GM12878 (cell line): ENCODE measurements around the gene TAPBP. TPM values are rescaled to one million over a fixed set of nuclear protein-coding genes. Genes with fewer than 3 reads are reported as not detected.

Experiments
- ATAC-seq: fragments of 200-7000 bp; cut with Tn5 transposase; 3 replicates; pipeline ENCODE4 v1.9.1; 2020; ENCODE audit warnings: mild to moderate bottlenecking, moderate library complexity
- BruUV-seq: library from RNA; stranded (reverse); fragments of 400-500 nt; replicated peaks from 2 replicates; lab custom pipeline; 2021; lab: Mats Ljungman, UMichigan
- CTCF ChIA-PET: fragments of 300-600 bp; sonication (Branson Sonifier 250); formaldehyde crosslinking; extraction: SDS; loops from one replicate; lab custom pipeline; 2021; ENCODE audit warnings: inconsistent platforms; lab: Yijun Ruan, JAX
- POLR2A ChIA-PET: fragments of 350-600 bp; formaldehyde crosslinking; extraction: SDS; loops from one replicate; lab custom pipeline; 2021; ENCODE audit warnings: inconsistent platforms; lab: Charles Lee
- RAD21 ChIA-PET: fragments of 300-600 bp; sonication (Branson Sonifier 250); formaldehyde crosslinking; loops from one replicate; lab custom pipeline; 2023; ENCODE audit warnings: antibody characterized with exemption; ENCODE audit not compliant: unreplicated experiment; lab: Charles Lee
- SMC1A ChIA-PET: fragments of 300-600 bp; sonication (Branson Sonifier 250); formaldehyde crosslinking; loops from one replicate; lab custom pipeline; 2023; ENCODE audit not compliant: unreplicated experiment, uncharacterized antibody; lab: Charles Lee
- DNase-seq: peaks from one replicate; pipeline ENCODE4 v3.0.0-alpha.2; 2011; ENCODE audit warnings: low read depth, low spot score
- FAIRE-seq: peaks from 3 replicates; lab custom pipeline; 2011; peaks lifted over from hg19 to GRCh38; lab: Jason Lieb, UNC
- H2AFZ ChIP-seq: 2 replicates; pipeline ENCODE4 v1.6.0; 2011; ENCODE audit warnings: low read depth, low read length, control low read depth; ENCODE audit not compliant: control insufficient read depth
- H3K27ac ChIP-seq: 2 replicates; pipeline ENCODE4 v1.5.1; 2011; ENCODE audit warnings: control low read depth; ENCODE audit not compliant: control insufficient read depth, insufficient read depth
- H3K27me3 ChIP-seq, 2 experiments: replicated peaks in 1 of 2; 2 replicates each; pipeline versions ENCODE4 v1.6.0 to v1.6.1; 2011; ENCODE audit warnings: low read length in 1 of 2; ENCODE audit not compliant: control insufficient read depth in 2 of 2, insufficient read depth in 2 of 2
- H3K36me3 ChIP-seq, 2 experiments: 2 replicates each; pipeline ENCODE4 v1.5.1; 2011; ENCODE audit warnings: low read length in 1 of 2; ENCODE audit not compliant: control insufficient read depth in 2 of 2, insufficient read depth in 2 of 2
- H3K4me1 ChIP-seq: 2 replicates; pipeline ENCODE4 v1.6.1; 2011; ENCODE audit warnings: mild to moderate bottlenecking, low read length, moderate library complexity, mixed read lengths; ENCODE audit not compliant: control insufficient read depth, insufficient read depth
- H3K4me2 ChIP-seq: 2 replicates; pipeline ENCODE4 v1.6.0; 2011; ENCODE audit warnings: control low read depth; ENCODE audit not compliant: control insufficient read depth, insufficient read depth
- H3K4me3 ChIP-seq: fragments of 200-600 bp; sonication (generic); 2 replicates; pipeline ENCODE4 v1.5.1; 2016
- H3K79me2 ChIP-seq: 2 replicates; pipeline ENCODE4 v1.6.0; 2011; ENCODE audit warnings: low read length; ENCODE audit not compliant: control insufficient read depth, insufficient read depth
- H3K9ac ChIP-seq: 2 replicates; pipeline ENCODE4 v1.8.0; 2011; ENCODE audit warnings: low read length, control low read depth, mixed read lengths; ENCODE audit not compliant: control insufficient read depth, insufficient read depth
- H3K9me3 ChIP-seq: replicated peaks from 3 replicates; pipeline ENCODE4 v1.5.1; 2011; ENCODE audit warnings: mild to moderate bottlenecking, low read length; ENCODE audit not compliant: control insufficient read depth, insufficient read depth
- H4K20me1 ChIP-seq: 2 replicates; pipeline ENCODE4 v1.6.0; 2011; ENCODE audit not compliant: control insufficient read depth, insufficient read depth
- EED ChIP-seq: sonication (generic); IDR thresholded peaks from 2 replicates; pipeline ENCODE4 v1.6.1; 2016; ENCODE audit warnings: antibody characterized with exemption, low read depth
- HDAC6 ChIP-seq: fragments of 200-600 bp; sonication (generic); IDR thresholded peaks from one replicate; pipeline ENCODE4 v1.8.0; 2017; ENCODE audit warnings: antibody characterized with exemption; ENCODE audit not compliant: unreplicated experiment
- JUND ChIP-seq: IDR thresholded peaks from 2 replicates; pipeline ENCODE4 v1.6.1; 2012; ENCODE audit warnings: low read depth, mild to moderate bottlenecking, low read length, improper control_type of control experiment, moderate library complexity
- RBBP5 ChIP-seq: fragments of 200-600 bp; sonication (generic); conservative IDR thresholded peaks from 2 replicates; pipeline ENCODE4 v1.6.1; 2016
- RUNX3 ChIP-seq: IDR thresholded peaks from 2 replicates; pipeline ENCODE4 v1.6.1; 2012; ENCODE audit warnings: low read length, inconsistent platforms
- SMC3 ChIP-seq: IDR thresholded peaks from 2 replicates; pipeline ENCODE4 v1.6.1; 2011; ENCODE audit warnings: low read length, improper control_type of control experiment, borderline replicate concordance
- SREBF2 ChIP-seq: IDR thresholded peaks from 2 replicates; pipeline ENCODE4 v1.6.1; 2012; ENCODE audit warnings: mild to moderate bottlenecking, low read length
- TAF1 ChIP-seq: IDR thresholded peaks from 2 replicates; pipeline ENCODE4 v1.6.1; 2011; ENCODE audit warnings: mild to moderate bottlenecking, low read depth, low read length, borderline replicate concordance
- ZBED1 ChIP-seq: IDR thresholded peaks from 2 replicates; pipeline ENCODE4 v1.6.1; 2016; ENCODE audit warnings: borderline replicate concordance
- WGBS: methylation state at CpG from one replicate; pipeline ENCODE4 v1.1.6; 2016; ENCODE audit warnings: low lambda C conversion rate; ENCODE audit not compliant: insufficient replicate concordance, insufficient coverage; ENCODE audit errors: missing lambda C conversion rate; 5-methylcytosine and 5-hydroxymethylcytosine counted together
- in situ Hi-C: fragments of 300-500 bp; cut with MboI; formaldehyde crosslinking; loops from 9 replicates; pipeline ENCODE4 v1.14.3; 2018; ENCODE audit warnings: mixed read lengths
- intact Hi-C: fragments of 100-400 bp; cut with micrococcal nuclease; formaldehyde crosslinking; loops from one replicate; pipeline ENCODE4 v1.14.2; 2022; ENCODE audit not compliant: unreplicated experiment
- polyA plus RNA-seq, 11 experiments: library from polyadenylated mRNA; depleted of rRNA in 4 of 11; unstranded in 6 of 11; stranded (reverse) in 5 of 11; fragments of >200 nt; fragmentation: Nextera tagmentation in 4 of 11; fragmentation: Illumina TruSeq in 1 of 11; extraction: Ambion mirVana in 4 of 11; extraction: Trizol in 1 of 11; gene quantifications; 1 replicate in 1 of 11; 2 replicates in 10 of 11; pipeline versions ENCODE4 v1.2.1 to v1.2.3, GENCODE V29; 2011 to 2016; ENCODE audit warnings: inconsistent platforms in 2 of 11, missing spikeins in 2 of 11, low read depth in 1 of 11
- total RNA-seq, 4 experiments: library from RNA; depleted of rRNA in 3 of 4; stranded (reverse); fragments of >200 nt in 3 of 4; fragmentation: Illumina TruSeq in 1 of 4; extraction: Trizol in 1 of 4; gene quantifications; 2 replicates each; pipeline versions ENCODE4 v1.2.1 to v1.2.3, GENCODE V29; 2013 to 2021

TAPBP gene
- total and polyA plus RNA-seq, 10 of the 15 experiments (the other 5 are each of a cell fraction or from before 2014, with no cell fraction given): 14.6 to 210 (median 78.1) TPM

DNA sequence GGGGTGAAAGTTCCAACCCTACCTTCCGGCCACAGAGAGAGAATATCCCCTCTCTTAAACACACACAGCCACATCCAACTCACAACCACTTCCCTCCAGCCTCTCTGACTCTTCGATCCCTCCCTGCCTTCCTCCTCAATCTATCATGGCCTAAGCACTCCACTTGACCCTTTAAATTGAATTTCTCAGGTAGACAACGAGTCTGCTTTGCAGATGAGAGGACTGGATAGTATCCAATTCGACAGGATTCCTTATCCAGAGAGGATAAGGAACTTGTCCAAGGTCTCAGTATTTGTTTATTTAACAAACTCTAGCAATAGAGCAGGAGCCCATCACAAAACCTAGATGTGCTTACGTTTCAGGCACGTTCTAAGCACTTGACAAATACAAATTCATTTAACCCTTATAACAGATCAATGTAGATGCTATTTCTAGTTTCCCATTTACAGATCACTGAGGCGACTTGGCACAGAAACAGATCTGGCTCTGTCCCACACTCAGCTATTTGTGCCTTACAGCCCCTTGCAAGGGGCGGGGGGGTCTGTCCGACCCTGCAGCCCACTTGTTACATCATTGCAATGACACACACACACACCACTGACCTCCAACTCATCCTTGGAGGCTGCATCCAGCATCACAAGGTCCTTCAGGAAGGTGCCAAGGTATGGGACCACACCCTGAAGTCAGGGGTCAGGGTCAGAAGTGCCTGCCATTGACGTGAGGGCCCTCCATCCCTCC is 19.6 kb downstream of the TAPBP start:
- ChIA-PET RAD21 (no interaction called here), POLR2A (no interaction called here), CTCF (no interaction called here)
- FAIRE-seq (no peak), ATAC-seq (no peak), DNase-seq (no peak)
- BruUV-seq: no TSS peak
- no peak overlapping the region for H3K27ac ChIP-seq
- no peak overlapping the region for H2AFZ ChIP-seq
- no peak overlapping the region for H3K4me2 ChIP-seq
- 82% methylated on average over 10 of the region's 10 CpGs for WGBS
- in situ Hi-C loops: no loop called here
- peaks cover 7% of the 10 kb centered on the region for H3K4me1 ChIP-seq
- no peaks in the 10 kb centered on the region for H3K27me3 ChIP-seq
- H3K9me3 ChIP-seq: no peaks in the 10 kb centered on the region
- H3K4me3 ChIP-seq: no peak overlapping the region
- no peaks in the 10 kb centered on the region for H4K20me1 ChIP-seq
- peaks cover 19% of the 10 kb centered on the region for H3K79me2 ChIP-seq
- H3K9ac ChIP-seq: no peak overlapping the region
- TF ChIP-seq TAF1: no peak
- TF ChIP-seq SREBF2: no peak
- TF ChIP-seq HDAC6: no peak
- TF ChIP-seq ZBED1: no peak
- TF ChIP-seq RUNX3: no peak
- TF ChIP-seq RBBP5: no peak
- TF ChIP-seq JUND: no peak
- TF ChIP-seq EED: no peak
- no peak for TF ChIP-seq SMC3
- TF ChIP-seq, all 136 proteins: peak for 0
- intact Hi-C loops: no loop called here
- H3K36me3 ChIP-seq: peaks cover 0 to 9% of the 10 kb centered on the region in 2 experiments; a peak in 3 of 4 replicates
- SMC1A ChIA-PET: no interaction called here
